IMR-90 (cell line): Measurements from ENCODE around the gene THAP5. TPM values are rescaled to one million over a fixed set of nuclear protein-coding genes. Genes with fewer than 3 reads are reported as not detected.

Experiments
- ATAC-seq: fragments of 200-7000 bp; cut with Tn5 transposase; 2 replicates; pipeline ENCODE4 v1.9.1; 2020; ENCODE audit warnings: low read depth, mild to moderate bottlenecking, moderate library complexity
- BruUV-seq: library from RNA; stranded (reverse); fragments of 400-500 nt; replicated peaks from 2 replicates; lab custom pipeline; 2021; lab: Mats Ljungman, UMichigan
- CTCF ChIA-PET: fragments of 300-600 bp; formaldehyde crosslinking; extraction: SDS; loops from one replicate; lab custom pipeline; 2021; ENCODE audit warnings: antibody characterized with exemption; lab: Yijun Ruan, JAX
- POLR2A ChIA-PET: fragments of 300-600 bp; sonication (Branson Sonifier 250); formaldehyde crosslinking; loops from one replicate; lab custom pipeline; 2022; ENCODE audit warnings: antibody characterized with exemption; ENCODE audit not compliant: unreplicated experiment; lab: Charles Lee
- DNase-seq: peaks from one replicate; pipeline ENCODE4 v3.0.0; 2013
- H2AFZ ChIP-seq: replicated peaks from 2 replicates; pipeline ENCODE3; 2013; ENCODE audit warnings: low read length, mild to moderate bottlenecking; ENCODE audit not compliant: poor library complexity
- H2AK5ac ChIP-seq: 2 replicates; pipeline ENCODE4 v1.6.1; 2013; ENCODE audit warnings: low read depth, low read length, inconsistent platforms
- H2AK9ac ChIP-seq: replicated peaks from 2 replicates; pipeline ENCODE3; 2013; ENCODE audit warnings: mild to moderate bottlenecking, low read depth, low read length, moderate library complexity; ENCODE audit not compliant: poor library complexity
- H2BK120ac ChIP-seq: 2 replicates; pipeline ENCODE4 v1.6.1; 2013; ENCODE audit warnings: low read depth, low read length, inconsistent platforms
- H2BK15ac ChIP-seq: 3 replicates; pipeline ENCODE4 v1.6.1; 2013; ENCODE audit warnings: low read depth, low read length, inconsistent platforms
- H2BK20ac ChIP-seq: 2 replicates; pipeline ENCODE4 v1.6.1; 2013; ENCODE audit warnings: low read depth, mild to moderate bottlenecking, inconsistent platforms, low read length, moderate library complexity
- H2BK5ac ChIP-seq: 2 replicates; pipeline ENCODE4 v1.6.1; 2013; ENCODE audit warnings: mild to moderate bottlenecking, low read depth, low read length, inconsistent platforms; ENCODE audit not compliant: poor library complexity, severe bottlenecking
- H3K14ac ChIP-seq: replicated peaks from 2 replicates; pipeline ENCODE4 v1.6.1; 2013; ENCODE audit warnings: low read depth, low read length, inconsistent platforms
- H3K18ac ChIP-seq: 2 replicates; pipeline ENCODE4 v1.6.1; 2013; ENCODE audit warnings: low read depth, low read length, control low read depth
- H3K23ac ChIP-seq: 2 replicates; pipeline ENCODE4 v1.6.1; 2013; ENCODE audit warnings: low read depth, low read length, inconsistent platforms
- H3K27ac ChIP-seq: 2 replicates; pipeline ENCODE4 v1.5.1; 2013; ENCODE audit warnings: mild to moderate bottlenecking, control low read depth, low read length; ENCODE audit not compliant: insufficient read depth
- H3K27me3 ChIP-seq: 2 replicates; pipeline ENCODE4 v1.6.1; 2013; ENCODE audit warnings: low read length; ENCODE audit not compliant: control insufficient read depth, insufficient read depth
- H3K36me3 ChIP-seq: 2 replicates; pipeline ENCODE4 v1.6.1; 2013; ENCODE audit warnings: low read length, mixed read lengths; ENCODE audit not compliant: control insufficient read depth, insufficient read depth
- H3K4ac ChIP-seq: 2 replicates; pipeline ENCODE4 v1.6.1; 2013; ENCODE audit warnings: low read depth, low read length, inconsistent platforms
- H3K4me1 ChIP-seq: 2 replicates; pipeline ENCODE4 v1.6.1; 2013; ENCODE audit warnings: low read length, mixed read lengths; ENCODE audit not compliant: control insufficient read depth, insufficient read depth
- H3K4me2 ChIP-seq: 2 replicates; pipeline ENCODE4 v1.6.1; 2013; ENCODE audit warnings: low read depth, mild to moderate bottlenecking, control low read depth, low read length, moderate library complexity
- H3K4me3 ChIP-seq: 2 replicates; pipeline ENCODE4 v1.5.1; 2013; ENCODE audit warnings: low read depth, mild to moderate bottlenecking, control low read depth, low read length, moderate library complexity; ENCODE audit not compliant: insufficient read depth
- H3K56ac ChIP-seq: 2 replicates; pipeline ENCODE4 v1.6.1; 2013; ENCODE audit warnings: low read length, inconsistent platforms; ENCODE audit not compliant: insufficient read depth; ENCODE audit errors: extremely low read depth
- H3K79me1 ChIP-seq, 2 experiments: 2 replicates each; pipeline ENCODE4 v1.6.1; 2013; ENCODE audit warnings: low read length in 2 of 2, inconsistent platforms in 1 of 2, low read depth in 1 of 2
- H3K9ac ChIP-seq: 2 replicates; pipeline ENCODE4 v1.6.1; 2013; ENCODE audit warnings: low read depth, low read length, control low read depth
- H3K9me1 ChIP-seq: 2 replicates; pipeline ENCODE4 v1.6.1; 2013; ENCODE audit warnings: low read length, inconsistent platforms; ENCODE audit not compliant: insufficient read depth
- H3K9me3 ChIP-seq: 2 replicates; pipeline ENCODE4 v1.6.1; 2013; ENCODE audit warnings: low read length; ENCODE audit not compliant: control insufficient read depth, insufficient read depth
- H4K20me1 ChIP-seq: 2 replicates; pipeline ENCODE4 v1.6.1; 2013; ENCODE audit warnings: low read length, inconsistent platforms; ENCODE audit not compliant: insufficient read depth
- H4K5ac ChIP-seq: 2 replicates; pipeline ENCODE4 v1.6.1; 2013; ENCODE audit warnings: mild to moderate bottlenecking, low read depth, low read length, control low read depth
- H4K8ac ChIP-seq, 2 experiments: 2 replicates each; pipeline ENCODE4 v1.6.1; 2013; ENCODE audit warnings: low read depth in 2 of 2, low read length in 2 of 2, control low read depth in 1 of 2, inconsistent platforms in 1 of 2
- H4K91ac ChIP-seq: 2 replicates; pipeline ENCODE4 v1.6.1; 2013; ENCODE audit warnings: low read depth, low read length, inconsistent platforms; ENCODE audit not compliant: insufficient read depth
- BHLHE40 ChIP-seq: fragments of 150-350 bp; IDR thresholded peaks from 2 replicates; pipeline ENCODE4 v1.6.1; 2016; ENCODE audit warnings: mild to moderate bottlenecking, low read depth, low read length
- CTCF ChIP-seq: conservative IDR thresholded peaks from 2 replicates; pipeline ENCODE4 v1.5.1; 2012; ENCODE audit warnings: mild to moderate bottlenecking, low read depth, low read length, improper control_type of control experiment
- ELK1 ChIP-seq: fragments of 150-350 bp; IDR thresholded peaks from 2 replicates; pipeline ENCODE4 v1.6.1; 2016; ENCODE audit warnings: low read depth, mild to moderate bottlenecking, low read length, moderate library complexity, borderline replicate concordance
- FOS ChIP-seq: fragments of 150-350 bp; IDR thresholded peaks from 2 replicates; pipeline ENCODE4 v1.6.1; 2016; ENCODE audit warnings: low read depth, low read length
- MXI1 ChIP-seq: IDR thresholded peaks from 2 replicates; pipeline ENCODE4 v1.6.1; 2012; ENCODE audit warnings: low read depth, mild to moderate bottlenecking, low read length, moderate library complexity, borderline replicate concordance
- NFE2L2 ChIP-seq: fragments of 150-350 bp; IDR thresholded peaks from 2 replicates; pipeline ENCODE4 v1.6.1; 2016; ENCODE audit warnings: low read depth, mild to moderate bottlenecking, low read length
- RCOR1 ChIP-seq: IDR thresholded peaks from 2 replicates; pipeline ENCODE4 v1.6.1; 2012; ENCODE audit warnings: mild to moderate bottlenecking, low read length, improper control_type of control experiment; ENCODE audit not compliant: insufficient replicate concordance
- USF2 ChIP-seq: fragments of 150-350 bp; IDR thresholded peaks from 2 replicates; pipeline ENCODE4 v1.6.1; 2017; ENCODE audit warnings: mild to moderate bottlenecking, antibody characterized with exemption, low read length, low read depth
- WGBS, 2 experiments: methylation state at CpG; one replicate each; pipeline versions ENCODE4 v1.1.5 to v1.1.7; 2013; ENCODE audit warnings: missing lambda C conversion rate in 2 of 2; ENCODE audit not compliant: insufficient read length in 1 of 2; ENCODE audit errors: extremely low coverage in 2 of 2; 5-methylcytosine and 5-hydroxymethylcytosine counted together
- dilution Hi-C: fragments of 300-500 bp; cut with HindIII; formaldehyde crosslinking; loops from one replicate; pipeline ENCODE4 v1.14.3; 2018; ENCODE audit warnings: low sequenced_read_pairs; ENCODE audit not compliant: unreplicated experiment
- in situ Hi-C: fragments of 300-500 bp; cut with MboI; formaldehyde crosslinking; loops from 3 replicates; pipeline ENCODE4 v1.14.3; 2019; ENCODE audit warnings: low sequenced_read_pairs, inconsistent platforms, mixed read lengths
- intact Hi-C: fragments of 100-400 bp; cut with micrococcal nuclease; formaldehyde crosslinking; loops from 2 replicates; pipeline ENCODE4 v1.10.0; 2022
- polyA plus RNA-seq, 3 experiments: library from polyadenylated mRNA; depleted of rRNA; stranded (reverse); fragments of >200 nt; gene quantifications; 2 replicates each; pipeline ENCODE4 v1.2.3, GENCODE V29; 2012; ENCODE audit warnings: low replicate concordance in 1 of 3
- total RNA-seq: library from RNA; depleted of rRNA; stranded (reverse); fragments of >200 nt; gene quantifications from 2 replicates; pipeline ENCODE4 v1.2.3, GENCODE V29; 2012

THAP5 gene
- total and polyA plus RNA-seq, 2 of the 4 experiments (the other 2 are of a cell fraction) = 6.7 to 23.7 TPM

- no peak for ATAC-seq
- intact Hi-C loops = no loop called here
- POLR2A ChIA-PET = no interaction called here
- no peak for DNase-seq
- no peak overlapping the region for H3K4ac ChIP-seq
- no peak overlapping the region for H2AK5ac ChIP-seq
- no peak overlapping the region for H2AFZ ChIP-seq
- no peak overlapping the region for H4K8ac ChIP-seq
- H3K4me3 ChIP-seq = no peak overlapping the region
- no peak overlapping the region for H3K27ac ChIP-seq
- dilution Hi-C loops = no loop called here
- H3K27me3 ChIP-seq = peaks cover 2% of the 10 kb centered on the region
- no peak overlapping the region for H3K23ac ChIP-seq
- H4K20me1 ChIP-seq = no peaks in the 10 kb centered on the region
- no peaks in the 10 kb centered on the region for H3K36me3 ChIP-seq
- H3K79me1 ChIP-seq = no peaks in the 10 kb centered on the region
- no peak overlapping the region for H4K91ac ChIP-seq
- H4K5ac ChIP-seq = no peak overlapping the region
- in situ Hi-C loops = loop anchor here (25.0 kb wide), 1 partner anchor 1837 kb away; no protein-coding TSS in a partner anchor
- no peak overlapping the region for H2BK120ac ChIP-seq
- no peak overlapping the region for H3K14ac ChIP-seq
- TF ChIP-seq BHLHE40 (no peak), ELK1 (no peak), NFE2L2 (no peak), USF2 (no peak), CTCF (no peak), RCOR1 (no peak), MXI1 (no peak), FOS (no peak)
- H2BK20ac ChIP-seq = no peak overlapping the region
- BruUV-seq = no TSS peak
- no peak overlapping the region for H2BK5ac ChIP-seq
- no peak overlapping the region for H2BK15ac ChIP-seq
- H3K4me1 ChIP-seq = no peaks in the 10 kb centered on the region
- no peaks in the 10 kb centered on the region for H3K9me3 ChIP-seq
- no peak overlapping the region for H3K18ac ChIP-seq
- H2AK9ac ChIP-seq = no peak overlapping the region
- H3K9me1 ChIP-seq = no peaks in the 10 kb centered on the region
- H3K9ac ChIP-seq = no peak overlapping the region
- no peak overlapping the region for H3K56ac ChIP-seq
- WGBS, 2 experiments = no CpG with 5 or more reads among the region's 1 CpG
- no peak overlapping the region for H3K4me2 ChIP-seq
- CTCF ChIA-PET = no interaction called here
Observed at GRCh38 chr7:108600399-108600798, 30.9 kb upstream of the THAP5 start.
